ENCODE results near the gene KLHL1.

Gene KLHL1

DNA sequence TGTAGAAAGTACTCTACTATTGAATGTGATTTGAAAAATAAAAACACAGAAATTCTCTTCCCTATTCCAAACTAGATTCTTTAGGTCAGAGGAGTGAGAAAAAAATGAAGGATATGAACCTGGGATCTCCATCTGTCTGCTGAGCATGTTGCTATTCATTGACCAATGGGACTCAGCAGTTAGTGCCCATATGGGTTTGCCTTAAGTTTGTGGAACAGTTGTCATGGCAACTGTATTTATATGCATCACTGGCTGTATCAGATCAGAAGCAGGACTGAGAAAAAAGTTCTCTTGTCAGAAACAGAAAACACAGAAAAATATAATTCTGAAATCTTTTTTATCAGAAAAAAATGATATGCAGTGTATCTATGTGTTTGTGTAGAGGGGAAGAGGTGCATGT, 74.0 kb downstream of the KLHL1 start:
- TF ChIP-seq, protein P1, sequence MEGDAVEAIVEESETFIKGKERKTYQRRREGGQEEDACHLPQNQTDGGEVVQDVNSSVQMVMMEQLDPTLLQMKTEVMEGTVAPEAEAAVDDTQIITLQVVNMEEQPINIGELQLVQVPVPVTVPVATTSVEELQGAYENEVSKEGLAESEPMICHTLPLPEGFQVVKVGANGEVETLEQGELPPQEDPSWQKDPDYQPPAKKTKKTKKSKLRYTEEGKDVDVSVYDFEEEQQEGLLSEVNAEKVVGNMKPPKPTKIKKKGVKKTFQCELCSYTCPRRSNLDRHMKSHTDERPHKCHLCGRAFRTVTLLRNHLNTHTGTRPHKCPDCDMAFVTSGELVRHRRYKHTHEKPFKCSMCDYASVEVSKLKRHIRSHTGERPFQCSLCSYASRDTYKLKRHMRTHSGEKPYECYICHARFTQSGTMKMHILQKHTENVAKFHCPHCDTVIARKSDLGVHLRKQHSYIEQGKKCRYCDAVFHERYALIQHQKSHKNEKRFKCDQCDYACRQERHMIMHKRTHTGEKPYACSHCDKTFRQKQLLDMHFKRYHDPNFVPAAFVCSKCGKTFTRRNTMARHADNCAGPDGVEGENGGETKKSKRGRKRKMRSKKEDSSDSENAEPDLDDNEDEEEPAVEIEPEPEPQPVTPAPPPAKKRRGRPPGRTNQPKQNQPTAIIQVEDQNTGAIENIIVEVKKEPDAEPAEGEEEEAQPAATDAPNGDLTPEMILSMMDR (IDR thresholded peaks at IDR 0.05; ENCODE audit: insufficient read depth, low read length, missing control alignments) = no peak
- CTCF ChIA-PET = no interaction called here
- POLR2A ChIA-PET = no interaction called here
- no peak overlapping the region for H3K4me3 ChIP-seq (ENCODE audit: low read depth, low read length)
- DNase-seq (ENCODE audit: low read depth, low spot score) = no peak

DNA sequence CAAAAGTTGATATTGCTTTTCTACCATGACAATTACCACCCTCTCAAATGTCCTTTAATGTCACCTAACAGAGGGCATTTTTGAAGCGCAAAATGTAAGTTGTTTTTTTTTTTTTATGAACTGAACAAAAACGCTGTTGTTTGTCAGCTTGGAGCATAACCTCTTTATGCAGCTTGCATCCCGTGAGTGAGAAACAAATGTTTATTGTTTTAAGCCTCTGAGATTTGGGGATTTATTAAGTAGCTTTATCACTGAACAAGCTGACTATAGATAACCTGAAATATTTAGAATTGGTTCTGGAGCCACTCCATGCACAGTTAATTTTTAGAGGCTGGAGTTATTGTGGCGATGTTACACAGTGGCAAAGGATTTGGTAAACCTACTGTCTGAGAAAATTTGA, 80.7 kb downstream of the KLHL1 start:
- CTCF ChIA-PET = no interaction called here
- no peak for DNase-seq (ENCODE audit: low read depth, low spot score)

DNA sequence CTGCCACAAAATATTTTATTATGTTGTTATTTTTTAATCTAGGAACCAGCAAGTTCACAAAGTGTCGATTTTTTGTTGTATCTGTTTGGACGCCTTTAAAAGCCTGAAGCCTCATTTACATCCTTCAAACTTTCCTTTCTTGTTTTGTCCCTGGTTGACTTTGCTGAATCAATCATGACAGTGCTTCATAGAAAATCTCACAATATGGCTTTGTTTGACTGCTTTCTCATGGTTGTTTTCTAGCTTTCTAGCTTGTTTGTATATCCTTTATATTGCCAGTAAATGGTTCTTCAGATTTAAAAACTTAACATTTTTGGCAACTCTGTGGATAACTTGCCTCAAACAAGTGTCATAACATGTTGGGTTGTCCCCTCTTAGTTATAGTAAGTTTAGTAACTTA, 84.7 kb downstream of the KLHL1 start:
- CTCF ChIA-PET = no interaction called here
- no peak overlapping the region for H3K4me3 ChIP-seq (ENCODE audit: low read depth, low read length)
- TF ChIP-seq, protein P1 (IDR thresholded peaks at IDR 0.05; ENCODE audit: insufficient read depth, low read length, missing control alignments) = no peak
- POLR2A ChIA-PET = no interaction called here
- DNase-seq (ENCODE audit: low read depth, low spot score) = no peak

More for the DNA sequence above, 80.7 kb downstream of the KLHL1 start:
- POLR2A ChIA-PET = no interaction called here
- TF ChIP-seq, protein P1 (IDR thresholded peaks at IDR 0.05; ENCODE audit: insufficient read depth, low read length, missing control alignments) = no peak
- H3K4me3 ChIP-seq (ENCODE audit: low read depth, low read length) = no peak overlapping the region

DNA sequence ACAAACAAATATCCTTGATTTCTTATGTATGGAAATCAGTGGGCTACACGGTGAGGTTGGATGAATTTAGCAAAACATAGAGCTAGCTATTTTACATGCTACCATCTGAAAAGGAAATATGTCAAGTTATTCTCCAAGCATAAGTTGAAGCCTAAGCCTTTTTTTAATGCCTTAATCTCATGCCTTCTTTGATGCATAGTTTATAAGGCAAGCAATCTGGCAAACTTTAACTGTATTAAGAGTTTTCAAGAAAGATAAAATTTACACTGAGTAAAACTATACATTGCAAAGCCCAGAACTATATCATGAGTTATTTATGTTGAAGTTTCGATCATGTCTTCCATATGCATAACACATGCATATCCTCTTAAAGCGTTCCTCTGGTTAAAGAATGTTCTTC, 85.6 kb downstream of the KLHL1 start:
- no peak overlapping the region for H3K4me3 ChIP-seq (ENCODE audit: low read depth, low read length)
- TF ChIP-seq, protein P1 (IDR thresholded peaks at IDR 0.05; ENCODE audit: insufficient read depth, low read length, missing control alignments) = no peak
- ChIA-PET POLR2A (no interaction called here), CTCF (no interaction called here)
- DNase-seq (ENCODE audit: low read depth, low spot score) = no peak

DNA sequence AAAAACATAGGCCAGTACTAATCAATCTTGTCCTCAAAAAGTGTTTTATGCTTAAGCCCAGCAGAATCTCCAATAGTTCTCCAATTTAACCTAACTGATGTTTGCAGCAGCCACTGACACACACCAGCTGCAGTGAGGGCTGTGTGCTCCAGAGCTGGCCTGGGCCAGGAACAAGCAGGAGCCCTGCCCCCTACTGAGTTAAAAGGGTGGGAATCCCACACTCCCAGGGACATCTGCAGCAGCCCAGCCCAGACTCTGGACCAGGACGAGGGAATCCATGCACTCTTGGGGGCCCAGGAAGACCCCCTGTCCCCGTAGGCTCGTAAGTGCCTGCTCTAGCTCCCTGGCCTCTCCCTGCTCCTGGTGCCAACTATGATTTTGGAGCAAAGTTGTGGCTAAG, 92.1 kb downstream of the KLHL1 start:
- ChIA-PET CTCF (no interaction called here), POLR2A (no interaction called here)
- TF ChIP-seq, protein P1 (IDR thresholded peaks at IDR 0.05; ENCODE audit: insufficient read depth, low read length, missing control alignments) = no peak
- DNase-seq (ENCODE audit: low read depth, low spot score) = no peak
- H3K4me3 ChIP-seq (ENCODE audit: low read depth, low read length) = no peak overlapping the region

DNA sequence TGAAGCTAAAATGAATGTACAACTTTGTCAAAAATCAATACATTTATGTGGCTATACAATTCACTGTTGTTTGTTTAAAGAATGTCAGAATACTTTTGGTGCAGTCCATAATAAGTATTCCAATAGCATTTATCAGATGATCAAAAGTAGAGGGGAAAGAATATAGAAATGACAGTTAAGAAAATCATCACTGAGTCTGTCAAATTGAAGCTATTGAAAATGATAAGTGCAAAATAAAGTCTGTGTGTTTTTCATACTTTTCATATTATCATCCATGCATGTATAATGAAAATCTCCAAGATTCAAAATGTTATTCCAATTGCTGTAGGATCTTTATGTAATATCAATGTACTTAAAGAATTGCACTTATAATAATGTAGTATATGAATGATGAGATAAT, 93.9 kb downstream of the KLHL1 start:
- POLR2A ChIA-PET = no interaction called here
- TF ChIP-seq, protein P1 (IDR thresholded peaks at IDR 0.05; ENCODE audit: insufficient read depth, low read length, missing control alignments) = no peak
- CTCF ChIA-PET = no interaction called here
- H3K4me3 ChIP-seq (ENCODE audit: low read depth, low read length) = no peak overlapping the region
- DNase-seq (ENCODE audit: low read depth, low spot score) = no peak

Data from AG04449 (cell line).